A549 (cell line): Measurements from ENCODE around the gene GOT1.

ENCODE experiments used
- CEBPB ChIP-seq, 2 experiments: fragments of >200 bp in 1 of 2; sonication (Bioruptor Twin) in 1 of 2; formaldehyde crosslinking in 1 of 2; IDR thresholded peaks; 2 replicates each; pipeline ENCODE4 v1.6.1; 2012 to 2016
- CTCF ChIP-seq: fragments of >200 bp; sonication (Bioruptor Twin); formaldehyde crosslinking; IDR thresholded peaks from 3 replicates; pipeline ENCODE4 v1.5.1; 2016
- EHF ChIP-seq: fragments of 250-450 bp; sonication (Bioruptor Pico); IDR thresholded peaks from 2 replicates; pipeline ENCODE4 v1.5.0; 2020; ENCODE audit warnings: mild to moderate bottlenecking
- HES2 ChIP-seq: fragments of >200 bp; sonication (Bioruptor Twin); formaldehyde crosslinking; IDR thresholded peaks from 2 replicates; pipeline ENCODE4 v1.6.1; 2016
- POLR2A ChIP-seq: IDR thresholded peaks from 2 replicates; pipeline ENCODE4 v1.6.1; 2012; ENCODE audit warnings: mild to moderate bottlenecking, low read length
- RCOR1 ChIP-seq: fragments of 150-350 bp; IDR thresholded peaks from 2 replicates; pipeline ENCODE4 v1.6.1; 2014; ENCODE audit warnings: antibody characterized with exemption, low read length, low read depth
- USF2 ChIP-seq: fragments of 450-650 bp; IDR thresholded peaks from 2 replicates; pipeline ENCODE4 v1.6.1; 2014; ENCODE audit warnings: antibody characterized with exemption

GRCh38 chr10:99450156-99450555, 19.7 kb upstream of the GOT1 start:
- TF ChIP-seq CEBPB (IDR thresholded peaks at IDR 0.05) (no peak), HES2 (no peak), RCOR1 (no peak), USF2 (no peak), EHF (CRISPR knock-in tag) (no peak), CTCF (no peak), POLR2A (no peak)
